Rectal smooth muscle tissue (tissue), 1 donor: ENCODE measurements around the gene MYLK2.
"Not testable (repeated sequence)": the region's sequence is repeated elsewhere in the genome, so short reads cannot be mapped to it uniquely, and the experiment has no call there.

ENCODE experiments used
- H3K27ac ChIP-seq: one replicate; pipeline ENCODE4 v1.7.0; 2013; ENCODE audit warnings: low read depth, low read length, inconsistent platforms
- H3K27me3 ChIP-seq: one replicate; pipeline ENCODE4 v1.7.0; 2013; ENCODE audit warnings: low read length; ENCODE audit not compliant: control insufficient read depth, insufficient read depth
- H3K36me3 ChIP-seq: one replicate; pipeline ENCODE4 v1.7.0; 2013; ENCODE audit warnings: low read length; ENCODE audit not compliant: control insufficient read depth, insufficient read depth
- H3K4me1 ChIP-seq: one replicate; pipeline ENCODE4 v1.7.0; 2013; ENCODE audit warnings: low read length; ENCODE audit not compliant: control insufficient read depth, insufficient read depth
- H3K4me3 ChIP-seq: one replicate; pipeline ENCODE4 v1.7.0; 2013; ENCODE audit warnings: low read length
- H3K9ac ChIP-seq: one replicate; pipeline ENCODE4 v1.7.0; 2013; ENCODE audit warnings: low read length

The MYLK2 gene

DNA sequence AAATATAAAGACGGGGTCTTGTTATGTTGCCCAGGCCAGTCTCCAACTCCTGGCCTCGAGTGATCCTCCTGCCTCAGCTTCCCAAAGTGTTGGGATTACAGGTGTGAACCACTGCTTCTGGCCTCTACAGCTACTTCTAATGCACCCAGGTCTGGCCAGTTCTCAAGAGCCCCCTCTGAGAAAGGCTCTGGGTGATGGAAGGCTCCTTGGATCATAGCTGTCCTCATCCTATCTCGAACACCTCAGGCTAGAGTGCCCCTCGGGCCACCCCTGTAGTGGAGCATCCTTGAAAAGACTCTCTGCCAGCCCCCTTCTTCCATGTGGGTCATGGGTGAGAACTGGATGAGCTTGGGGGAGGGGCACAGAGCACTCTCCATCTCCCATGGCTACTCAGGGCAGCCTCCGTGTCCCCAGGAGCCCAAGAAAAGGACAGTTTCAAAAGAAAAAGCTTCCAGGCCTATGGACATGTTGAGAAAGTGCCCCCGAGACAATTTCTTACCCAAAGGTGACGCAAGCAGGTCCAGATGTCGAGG, 714 bp upstream of the MYLK2 start:
- Histone ChIP-seq H3K27me3 (no peaks in the 10 kb centered on the region), H3K9ac (no peak overlapping the region), H3K27ac (no peak overlapping the region), H3K4me3 (no peak overlapping the region), H3K4me1 (no peaks in the 10 kb centered on the region), H3K36me3 (no peaks in the 10 kb centered on the region)

GRCh38 chr20:31820228-31820627, 1.1 kb downstream of the MYLK2 start:
- Histone ChIP-seq H3K4me1 (no peaks in the 10 kb centered on the region), H3K4me3 (no peak overlapping the region), H3K27me3 (no peaks in the 10 kb centered on the region), H3K9ac (no peak overlapping the region), H3K36me3 (no peaks in the 10 kb centered on the region), H3K27ac (no peak overlapping the region)

DNA sequence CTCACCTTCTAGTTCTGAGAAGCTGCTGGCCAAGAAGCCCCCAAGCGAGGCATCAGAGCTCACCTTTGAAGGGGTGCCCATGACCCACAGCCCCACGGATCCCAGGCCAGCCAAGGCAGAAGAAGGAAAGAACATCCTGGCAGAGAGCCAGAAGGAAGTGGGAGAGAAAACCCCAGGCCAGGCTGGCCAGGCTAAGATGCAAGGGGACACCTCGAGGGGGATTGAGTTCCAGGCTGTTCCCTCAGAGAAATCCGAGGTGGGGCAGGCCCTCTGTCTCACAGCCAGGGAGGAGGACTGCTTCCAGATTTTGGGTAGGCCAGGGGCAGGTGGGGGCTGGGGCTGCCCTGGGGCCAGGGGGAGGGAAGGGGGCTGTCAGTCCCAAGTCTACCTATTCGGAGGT, 2.3 kb downstream of the MYLK2 start:
- H3K4me3 ChIP-seq, result no peak overlapping the region
- no peak overlapping the region for H3K27ac ChIP-seq
- H3K27me3 ChIP-seq, result no peaks in the 10 kb centered on the region
- no peak overlapping the region for H3K9ac ChIP-seq
- H3K36me3 ChIP-seq, result no peaks in the 10 kb centered on the region
- no peaks in the 10 kb centered on the region for H3K4me1 ChIP-seq

- no peaks in the 10 kb centered on the region for H3K27me3 ChIP-seq
- H3K4me3 ChIP-seq, result no peak overlapping the region
- H3K9ac ChIP-seq, result no peak overlapping the region
- H3K4me1 ChIP-seq, result no peaks in the 10 kb centered on the region
- H3K27ac ChIP-seq, result no peak overlapping the region
- H3K36me3 ChIP-seq, result no peaks in the 10 kb centered on the region
Observed at GRCh38 chr20:31822421-31823330, 3.5 kb downstream of the MYLK2 start.

GRCh38 chr20:31823360-31824124, 4.4 kb downstream of the MYLK2 start:
- Histone ChIP-seq H3K4me1 (no peaks in the 10 kb centered on the region), H3K9ac (no peak overlapping the region), H3K27ac (no peak overlapping the region), H3K27me3 (no peaks in the 10 kb centered on the region), H3K36me3 (no peaks in the 10 kb centered on the region), H3K4me3 (no peak overlapping the region)

DNA sequence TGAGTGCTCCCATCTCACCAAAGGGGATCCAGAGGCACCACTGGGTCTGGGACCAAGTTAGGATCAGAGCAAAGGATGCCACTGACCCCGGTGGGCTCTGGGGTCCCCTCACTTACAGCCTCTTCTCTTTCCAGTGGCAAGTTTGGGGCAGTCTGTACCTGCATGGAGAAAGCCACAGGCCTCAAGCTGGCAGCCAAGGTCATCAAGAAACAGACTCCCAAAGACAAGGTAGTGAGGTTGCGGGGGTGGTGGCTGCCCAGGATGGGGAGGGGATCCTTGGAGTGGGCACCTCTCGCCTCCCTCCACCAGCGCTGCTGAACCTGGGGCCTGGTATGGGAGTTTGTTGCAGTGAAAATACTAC, 4.9 kb downstream of the MYLK2 start:
- Histone ChIP-seq H3K27me3 (no peaks in the 10 kb centered on the region), H3K9ac (no peak overlapping the region), H3K36me3 (no peaks in the 10 kb centered on the region), H3K27ac (no peak overlapping the region), H3K4me1 (no peaks in the 10 kb centered on the region), H3K4me3 (no peak overlapping the region)

DNA sequence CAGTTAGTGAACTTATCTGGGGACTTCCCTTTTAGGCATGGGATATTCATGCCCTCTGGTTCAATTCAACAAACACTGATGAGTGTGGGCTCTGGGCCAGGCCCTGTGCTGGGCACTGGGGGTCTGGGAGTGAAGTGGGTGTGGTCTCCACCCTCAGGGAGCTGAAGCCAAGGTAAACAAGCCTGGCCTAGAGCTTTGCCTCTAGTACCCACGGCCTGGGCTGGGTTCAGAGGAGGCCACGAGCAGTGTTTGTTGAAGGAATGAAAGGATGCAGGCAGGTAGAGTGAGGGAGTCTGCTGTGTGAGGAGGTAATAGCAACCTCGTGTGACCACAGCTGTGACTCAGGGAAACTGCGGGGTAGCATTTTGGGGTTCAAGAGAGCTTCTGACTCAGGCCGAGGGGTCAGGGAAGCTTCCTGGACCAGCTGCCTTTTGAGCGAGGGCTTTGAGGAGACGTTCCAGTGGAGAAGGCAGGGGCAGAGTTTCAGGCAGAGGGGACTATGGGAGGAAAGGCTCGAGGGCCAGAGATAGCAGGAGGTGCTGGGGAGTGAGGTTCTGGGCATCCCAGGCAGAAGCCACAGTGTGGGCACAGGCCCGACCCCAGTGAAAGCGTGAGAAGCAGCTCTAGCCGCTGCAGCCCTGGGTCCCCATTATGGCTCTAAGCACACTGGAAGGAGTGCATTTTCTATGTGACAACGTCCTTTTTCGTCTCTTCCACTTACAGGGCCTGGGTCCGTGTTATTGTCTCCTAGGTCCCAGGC, 5.6 kb downstream of the MYLK2 start:
- Histone ChIP-seq H3K9ac (no peak overlapping the region), H3K4me3 (no peak overlapping the region), H3K4me1 (no peaks in the 10 kb centered on the region), H3K27me3 (no peaks in the 10 kb centered on the region), H3K27ac (no peak overlapping the region), H3K36me3 (no peaks in the 10 kb centered on the region)

- H3K9ac ChIP-seq, result no peak overlapping the region
- H3K4me1 ChIP-seq, result no peaks in the 10 kb centered on the region
- no peaks in the 10 kb centered on the region for H3K27me3 ChIP-seq
- H3K27ac ChIP-seq, result no peak overlapping the region
- no peak overlapping the region for H3K4me3 ChIP-seq
- no peaks in the 10 kb centered on the region for H3K36me3 ChIP-seq
Observed at GRCh38 chr20:31826074-31826473, 6.9 kb downstream of the MYLK2 start.

DNA sequence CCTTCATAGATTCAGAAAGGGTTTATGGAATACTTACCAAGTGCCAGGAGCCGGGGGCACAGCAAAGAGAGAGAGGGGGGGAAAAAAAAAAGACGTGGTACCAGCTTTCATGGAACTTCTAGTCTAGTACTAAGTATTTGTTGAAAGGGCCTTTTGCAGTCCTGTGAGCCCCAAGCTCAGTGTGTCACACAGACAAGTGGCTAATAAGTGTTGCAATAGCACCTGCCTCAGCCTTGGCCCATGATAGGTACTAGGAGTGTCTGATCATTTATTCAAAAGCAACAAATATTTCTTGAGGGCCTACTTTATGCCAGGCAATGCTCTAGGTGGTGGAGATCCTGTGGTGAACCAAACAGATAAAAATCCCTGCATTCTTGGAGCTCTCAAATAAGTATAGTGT, 7.9 kb downstream of the MYLK2 start:
- no peak overlapping the region for H3K27ac ChIP-seq
- H3K4me3 ChIP-seq, result no peak overlapping the region
- no peaks in the 10 kb centered on the region for H3K36me3 ChIP-seq
- no peaks in the 10 kb centered on the region for H3K27me3 ChIP-seq
- H3K9ac ChIP-seq, result no peak overlapping the region
- H3K4me1 ChIP-seq, result no peaks in the 10 kb centered on the region

GRCh38 chr20:31828016-31828415, 8.9 kb downstream of the MYLK2 start:
- not testable (repeated sequence) for H3K4me3 ChIP-seq, H3K36me3 ChIP-seq, H3K4me1 ChIP-seq, H3K27ac ChIP-seq, H3K9ac ChIP-seq, H3K27me3 ChIP-seq

DNA sequence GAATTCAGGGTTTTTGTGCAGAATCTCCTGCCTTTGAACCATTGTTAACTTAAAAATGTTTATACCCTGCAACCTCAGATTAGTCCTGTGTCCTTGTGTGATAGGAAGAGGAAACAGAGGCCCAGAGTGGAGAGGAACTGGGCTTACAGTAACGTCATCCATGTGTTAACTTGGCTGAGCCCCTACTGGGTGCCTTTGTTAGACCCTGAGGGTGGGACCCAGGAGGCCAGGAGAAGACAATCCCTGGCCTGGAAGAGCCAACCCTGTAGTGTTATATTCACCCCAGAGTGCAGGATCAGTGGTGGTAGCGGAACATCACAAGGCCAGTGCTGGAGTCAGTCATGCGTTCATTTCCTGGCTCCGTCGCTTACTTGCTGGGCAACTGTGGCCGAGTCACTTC, 10.6 kb downstream of the MYLK2 start:
- no peaks in the 10 kb centered on the region for H3K36me3 ChIP-seq
- no peak overlapping the region for H3K27ac ChIP-seq
- H3K4me1 ChIP-seq, result no peaks in the 10 kb centered on the region
- H3K27me3 ChIP-seq, result no peaks in the 10 kb centered on the region
- no peak overlapping the region for H3K4me3 ChIP-seq
- no peak overlapping the region for H3K9ac ChIP-seq

- Histone ChIP-seq H3K4me3 (no peak overlapping the region), H3K9ac (no peak overlapping the region), H3K36me3 (no peaks in the 10 kb centered on the region), H3K27ac (no peak overlapping the region), H3K4me1 (no peaks in the 10 kb centered on the region), H3K27me3 (no peaks in the 10 kb centered on the region)
Observed at GRCh38 chr20:31830406-31830981, 11.3 kb downstream of the MYLK2 start.
